HG02973 (cell line): ENCODE measurements around the gene CIDEA.
"Not testable (repeated sequence)": the region's sequence is repeated elsewhere in the genome, so short reads cannot be mapped to it uniquely, and the experiment has no call there.

Experiments used
- ATAC-seq: cut with Tn5 transposase; IDR thresholded peaks from one replicate; pipeline ENCODE4 v1.9.1; 2021; ENCODE audit warnings: moderate library complexity; ENCODE audit not compliant: unreplicated experiment

CIDEA gene

GRCh38 chr18:12238826-12239225 is 15.3 kb upstream of the CIDEA start:
- ATAC-seq = no peak

GRCh38 chr18:12239431-12239830 is 14.7 kb upstream of the CIDEA start:
- no peak for ATAC-seq

GRCh38 chr18:12242658-12243260 is 11.4 kb upstream of the CIDEA start:
- ATAC-seq = no peak

GRCh38 chr18:12243272-12243671 is 10.9 kb upstream of the CIDEA start:
- ATAC-seq = not testable (repeated sequence)

- ATAC-seq = no peak
These were observed 8.4 kb upstream of the CIDEA start for GRCh38 chr18:12245793-12246135.

- ATAC-seq = no peak
These were observed 7.0 kb upstream of the CIDEA start for GRCh38 chr18:12246849-12247808.

DNA sequence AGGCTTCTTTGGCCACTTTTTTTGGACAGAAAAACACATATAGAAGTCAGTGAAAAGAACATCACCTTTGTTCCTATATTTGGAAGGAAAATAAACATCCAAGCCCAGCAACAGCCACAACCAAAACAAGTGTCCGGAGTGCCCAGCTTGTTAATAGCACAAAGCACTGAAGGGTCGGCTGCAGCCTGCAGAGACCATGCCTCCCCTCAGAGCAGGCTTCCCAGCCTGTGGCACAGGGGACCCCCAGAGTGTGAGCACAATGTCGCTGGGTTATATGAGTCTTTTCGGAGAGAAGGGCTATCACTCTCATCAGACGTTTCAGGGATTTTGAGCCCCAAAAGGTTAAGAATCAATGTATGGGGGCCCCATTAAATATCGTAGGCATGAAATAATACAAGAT is 6.2 kb upstream of the CIDEA start:
- no peak for ATAC-seq

DNA sequence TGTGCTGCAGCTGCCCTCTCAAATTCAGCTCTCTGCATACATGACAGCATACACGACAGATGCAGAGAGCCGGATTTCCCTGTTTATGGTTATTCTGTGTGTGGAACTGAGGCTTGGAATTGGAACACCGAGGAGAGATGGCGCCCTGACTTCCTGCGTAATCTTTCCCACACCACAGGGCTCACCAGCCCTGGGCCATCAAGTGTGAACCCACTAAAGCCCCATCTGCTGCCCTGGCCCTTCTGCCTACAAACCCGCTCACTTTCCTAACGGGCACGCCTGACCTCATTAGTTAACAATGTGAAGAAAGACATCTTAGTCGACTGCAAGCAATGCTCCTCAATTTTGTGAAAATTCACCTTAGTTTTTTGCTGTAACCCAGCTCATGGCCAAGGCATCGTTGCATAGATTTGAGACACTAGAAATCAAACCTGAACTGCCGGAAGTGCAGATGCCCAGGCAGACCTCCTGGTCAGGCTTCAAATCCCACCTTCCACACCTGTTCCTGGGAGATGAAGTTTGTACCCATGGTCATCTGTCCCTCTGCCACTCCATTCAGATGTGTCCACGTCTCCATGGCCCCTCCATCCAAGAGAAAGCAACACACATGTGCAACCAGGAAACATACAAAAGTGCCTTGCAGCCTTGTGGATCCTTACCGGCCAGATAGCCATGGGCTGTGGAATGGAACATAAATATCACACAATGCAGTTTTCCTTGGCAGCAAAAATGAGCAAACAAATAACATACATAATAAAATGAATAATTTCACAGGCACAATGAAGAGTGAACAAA is 5.0 kb upstream of the CIDEA start:
- no peak for ATAC-seq

DNA sequence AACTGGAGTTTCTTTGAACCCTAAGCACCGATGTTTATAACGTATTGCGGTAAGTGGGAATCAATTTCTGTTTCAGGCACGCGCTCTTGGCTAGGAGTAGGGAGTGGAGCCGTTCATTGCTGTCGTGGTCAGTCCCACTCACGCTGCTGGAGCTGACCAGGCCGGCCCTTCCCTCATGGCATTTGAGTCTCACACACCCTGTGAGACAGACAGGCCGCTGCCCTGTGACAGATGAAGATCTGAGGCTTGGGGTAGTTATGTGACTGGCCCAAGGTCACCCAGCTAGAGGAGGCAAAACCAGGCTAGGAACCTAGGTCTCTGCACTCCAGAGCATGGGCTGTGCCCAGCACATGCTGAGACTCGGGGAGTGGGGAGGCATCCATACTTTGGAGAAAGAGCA is 2.9 kb upstream of the CIDEA start:
- no peak for ATAC-seq

DNA sequence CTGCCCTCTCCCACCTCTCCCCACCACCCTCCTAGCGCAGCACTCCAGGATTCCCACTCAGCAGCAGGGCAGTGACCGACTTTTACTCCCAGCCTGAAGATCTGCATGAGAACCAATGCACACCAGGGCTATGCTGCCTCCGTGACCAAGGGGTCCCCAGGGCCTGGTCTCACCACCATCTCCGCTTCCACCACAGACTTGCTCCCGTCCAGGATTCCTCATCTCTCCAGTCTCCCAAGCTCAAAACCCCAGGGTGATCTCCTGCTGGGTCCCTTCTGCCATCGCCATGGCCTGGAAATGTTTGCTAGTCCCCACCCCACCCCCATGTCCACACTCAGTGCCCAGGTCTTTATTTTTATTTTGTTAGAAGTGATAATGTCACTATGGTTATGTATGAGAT is 2.1 kb upstream of the CIDEA start:
- ATAC-seq = no peak

- no peak for ATAC-seq
These were observed 1.1 kb upstream of the CIDEA start for GRCh38 chr18:12253027-12253426.

DNA sequence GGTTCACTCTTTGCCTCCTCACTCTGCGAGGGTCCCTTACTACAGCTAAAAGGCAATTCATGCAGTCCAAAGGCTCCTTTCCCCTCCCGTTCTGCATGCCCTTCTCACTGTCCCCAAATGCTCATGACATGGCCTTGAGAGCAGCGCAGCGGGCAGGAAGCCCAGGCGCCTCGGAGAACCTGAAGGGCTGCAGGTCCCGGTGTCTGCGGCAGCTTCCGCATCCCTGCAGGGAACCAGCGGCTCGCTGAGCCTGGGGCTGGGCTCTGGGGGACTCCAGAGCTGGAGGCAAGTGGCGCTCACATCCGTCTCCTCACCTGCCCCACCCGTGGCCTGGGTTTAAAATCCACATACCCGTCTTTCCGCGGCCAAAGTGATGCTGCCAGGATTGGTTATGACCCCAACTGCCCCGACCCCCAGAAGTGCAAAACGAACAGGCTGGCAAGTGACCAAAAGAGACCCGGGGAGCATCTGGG is 462 bp upstream of the CIDEA start:
- no peak for ATAC-seq

DNA sequence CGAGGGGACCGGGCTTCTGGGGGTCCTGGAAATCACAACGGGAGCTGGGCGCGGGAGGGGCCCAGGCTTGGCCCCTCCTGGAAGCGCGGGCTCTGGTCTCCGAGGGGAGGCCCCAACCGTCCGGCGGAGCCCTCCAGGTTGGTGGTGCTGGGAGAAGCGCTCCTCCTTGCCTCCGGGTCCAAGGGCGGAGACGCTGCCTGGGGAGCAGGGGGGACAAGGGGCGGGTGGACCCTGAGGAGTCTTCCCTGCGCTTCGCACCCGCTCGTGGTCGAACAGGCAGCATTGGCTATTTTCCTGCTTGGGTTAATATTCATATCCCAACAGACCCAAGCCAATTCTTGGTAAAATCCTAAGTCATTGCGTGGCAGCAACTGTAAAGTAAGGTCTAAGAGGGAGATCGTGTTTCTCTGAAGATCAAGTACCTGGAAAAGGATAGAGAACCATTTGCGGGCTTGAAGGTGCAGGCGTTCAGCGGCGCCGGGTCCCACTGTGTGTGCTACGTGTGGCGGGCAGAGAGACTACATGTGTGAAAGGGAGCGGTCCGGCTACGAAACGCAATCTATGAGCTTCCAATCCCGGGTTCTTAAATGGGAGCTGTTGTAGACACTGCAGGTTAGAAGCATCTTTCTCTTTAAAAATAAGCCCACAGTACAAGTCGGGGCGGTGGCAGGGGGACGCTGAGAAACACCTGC is 805 bp downstream of the CIDEA start:
- no peak for ATAC-seq

DNA sequence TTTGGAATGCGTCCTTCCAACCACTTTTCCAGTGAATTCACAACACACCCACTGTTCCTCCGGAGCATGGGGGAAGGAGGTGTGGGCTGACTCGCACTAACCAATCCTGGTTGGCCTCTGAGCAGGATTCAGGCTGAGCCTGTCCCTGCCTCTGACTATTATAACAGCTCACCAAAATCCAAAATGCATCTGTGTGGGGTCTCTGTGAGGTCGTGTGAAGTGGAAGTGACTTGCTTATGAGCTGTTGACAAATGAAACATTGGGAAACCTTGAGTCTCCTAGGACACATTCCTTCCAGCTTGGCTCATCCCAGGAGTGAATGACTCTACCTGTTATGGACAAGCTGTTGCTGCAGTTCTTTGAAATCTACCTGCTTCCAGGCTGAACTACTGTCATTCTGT is 1.5 kb downstream of the CIDEA start:
- ATAC-seq = no peak

DNA sequence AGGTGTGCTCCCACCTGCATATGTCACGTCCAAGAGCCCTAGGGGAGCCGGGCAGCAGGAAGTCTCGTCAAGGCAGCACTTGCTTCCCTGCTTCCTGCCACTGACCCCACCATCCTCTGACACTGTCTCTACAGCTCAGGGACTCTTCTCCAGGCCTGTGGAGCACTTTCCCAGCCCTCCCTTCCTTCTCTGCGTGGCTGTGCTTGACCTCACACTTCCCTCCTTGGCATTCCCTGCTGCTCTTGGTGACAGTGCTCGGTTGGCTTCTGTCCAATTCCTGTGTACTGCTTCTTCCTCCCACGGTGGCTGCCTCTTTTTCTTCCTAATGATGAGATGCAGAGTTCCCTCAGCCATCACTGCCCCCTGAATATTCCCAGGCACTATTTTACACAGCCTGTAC is 2.8 kb downstream of the CIDEA start:
- no peak for ATAC-seq

DNA sequence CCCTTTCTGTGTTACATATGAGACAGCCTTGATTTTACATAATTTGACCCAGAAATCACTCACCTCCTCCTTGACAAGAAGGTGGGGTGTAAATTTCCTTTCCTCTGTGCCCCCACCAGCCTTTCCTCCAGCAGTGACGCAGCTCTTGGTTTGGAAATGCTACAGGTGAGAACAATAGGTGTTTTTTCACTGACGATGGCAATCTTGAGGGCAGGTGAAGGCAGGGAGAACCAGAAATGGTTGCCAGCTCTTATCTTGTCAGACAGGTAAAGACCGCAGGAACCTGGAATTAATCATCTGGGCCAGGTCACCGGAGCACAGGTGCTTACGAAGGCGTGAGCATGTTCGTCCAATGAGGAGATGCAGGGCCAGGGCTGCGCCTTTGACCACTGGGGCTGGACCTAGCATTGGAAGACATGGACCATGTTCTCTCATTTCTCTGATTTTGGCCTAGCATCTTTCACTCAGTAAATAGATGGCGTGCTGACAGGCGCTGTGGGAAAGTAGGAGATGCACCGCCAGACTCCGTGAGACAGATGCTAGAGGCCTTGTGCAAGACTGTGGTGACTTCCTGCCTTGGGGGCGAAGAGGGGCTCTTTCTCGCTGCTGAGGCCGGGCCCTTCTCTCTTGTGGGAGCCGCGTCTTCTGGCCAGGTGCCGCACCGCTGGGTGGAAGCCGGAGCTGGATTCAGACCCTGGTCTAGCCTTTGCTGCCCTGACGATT is 4.0 kb downstream of the CIDEA start:
- no peak for ATAC-seq

DNA sequence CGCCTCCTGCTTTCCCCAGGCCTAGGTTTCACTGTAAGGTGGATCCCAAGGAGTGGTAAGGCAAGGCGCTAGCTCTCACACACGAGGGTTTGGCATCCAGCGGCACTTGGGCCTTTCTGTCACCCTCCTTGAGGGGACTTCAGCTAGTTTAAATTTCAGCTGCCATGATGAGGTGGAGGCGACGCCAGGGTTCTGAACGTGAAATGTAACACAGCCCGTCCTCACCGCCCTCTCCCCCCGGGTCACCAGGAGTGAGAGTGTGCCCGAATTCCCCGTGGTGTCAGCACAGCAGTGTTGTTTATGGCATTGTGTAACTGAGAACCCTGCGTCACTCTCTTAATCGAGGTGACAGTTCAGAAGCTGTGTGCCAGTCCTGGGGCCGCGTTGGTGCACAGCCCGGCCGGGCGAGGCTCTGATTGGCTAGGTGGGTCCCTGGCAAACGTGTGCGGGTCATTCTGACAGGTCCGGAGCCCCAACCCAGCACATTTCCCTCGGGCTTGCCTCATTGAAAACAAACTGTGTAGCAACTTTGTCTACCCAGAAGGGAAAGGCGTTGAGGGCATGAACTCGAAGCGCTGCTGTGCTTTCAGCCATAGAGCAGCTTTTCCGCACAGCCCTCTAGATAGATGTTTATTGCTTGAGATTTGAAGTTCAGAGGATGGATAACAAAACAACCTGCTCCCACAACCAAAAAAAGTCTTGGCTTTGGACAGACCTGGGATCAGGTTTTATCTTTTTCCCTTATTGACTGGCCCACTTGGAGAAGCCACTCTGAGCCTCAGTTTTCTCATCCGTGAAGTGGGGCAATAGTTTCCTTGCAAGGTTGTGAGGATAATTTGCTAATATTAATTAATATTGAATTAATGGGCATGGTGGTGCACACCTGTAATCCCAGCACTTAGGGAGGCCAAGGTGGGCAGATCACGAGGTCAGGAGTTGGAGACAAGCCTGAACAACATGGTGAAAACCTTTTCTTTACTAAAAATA is 4.9 kb downstream of the CIDEA start:
- no peak for ATAC-seq

- ATAC-seq = no peak
These were observed 8.6 kb downstream of the CIDEA start for GRCh38 chr18:12262748-12263147.

GRCh38 chr18:12264864-12265263 is 10.7 kb downstream of the CIDEA start:
- no peak for ATAC-seq
